ENCODE measurements around the gene STIM1.

- TF ChIP-seq, protein P1, sequence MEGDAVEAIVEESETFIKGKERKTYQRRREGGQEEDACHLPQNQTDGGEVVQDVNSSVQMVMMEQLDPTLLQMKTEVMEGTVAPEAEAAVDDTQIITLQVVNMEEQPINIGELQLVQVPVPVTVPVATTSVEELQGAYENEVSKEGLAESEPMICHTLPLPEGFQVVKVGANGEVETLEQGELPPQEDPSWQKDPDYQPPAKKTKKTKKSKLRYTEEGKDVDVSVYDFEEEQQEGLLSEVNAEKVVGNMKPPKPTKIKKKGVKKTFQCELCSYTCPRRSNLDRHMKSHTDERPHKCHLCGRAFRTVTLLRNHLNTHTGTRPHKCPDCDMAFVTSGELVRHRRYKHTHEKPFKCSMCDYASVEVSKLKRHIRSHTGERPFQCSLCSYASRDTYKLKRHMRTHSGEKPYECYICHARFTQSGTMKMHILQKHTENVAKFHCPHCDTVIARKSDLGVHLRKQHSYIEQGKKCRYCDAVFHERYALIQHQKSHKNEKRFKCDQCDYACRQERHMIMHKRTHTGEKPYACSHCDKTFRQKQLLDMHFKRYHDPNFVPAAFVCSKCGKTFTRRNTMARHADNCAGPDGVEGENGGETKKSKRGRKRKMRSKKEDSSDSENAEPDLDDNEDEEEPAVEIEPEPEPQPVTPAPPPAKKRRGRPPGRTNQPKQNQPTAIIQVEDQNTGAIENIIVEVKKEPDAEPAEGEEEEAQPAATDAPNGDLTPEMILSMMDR (IDR thresholded peaks at IDR 0.05; ENCODE audit: low read depth, low read length, poor library complexity, severe bottlenecking) = no peak
- TF ChIP-seq EZH2phosphoT487 (IDR thresholded peaks at IDR 0.05; ENCODE audit: borderline replicate concordance, low read length) = no peak
Measured at GRCh38 chr11:3840004-3840869, 15.2 kb upstream of the STIM1 start.
